ENCODE results near the gene CBX1. TPM values are rescaled to one million over a fixed set of nuclear protein-coding genes. Genes with fewer than 3 reads are reported as not detected.
"Not testable (repeated sequence)": the region's sequence is repeated elsewhere in the genome, so short reads cannot be mapped to it uniquely, and the experiment has no call there.

CBX1 gene
- polyA plus RNA-seq, 1 experiment = 68.2 TPM

DNA sequence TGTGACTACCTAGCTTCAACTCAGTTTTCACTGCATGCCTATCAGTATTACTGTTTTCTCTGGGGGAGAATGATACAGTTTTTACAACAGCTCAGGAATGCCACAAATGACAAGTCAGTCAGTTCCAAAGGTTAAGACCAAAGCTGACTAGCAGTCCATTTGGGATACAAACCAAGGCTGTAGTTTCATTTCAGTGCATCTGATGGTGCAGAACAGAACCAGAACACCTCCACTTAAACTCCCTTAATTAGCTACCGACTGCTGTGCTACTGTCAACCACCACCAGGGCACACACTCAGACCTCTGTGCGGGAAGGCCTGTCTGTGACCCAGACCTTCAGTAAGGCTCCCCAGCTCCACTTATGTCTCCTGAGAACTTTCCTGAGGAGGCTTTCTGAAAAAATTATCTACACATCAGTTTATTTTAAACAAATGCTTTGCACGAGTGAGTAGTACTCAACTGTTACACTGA, 32.8 kb downstream of the CBX1 start:
- POLR2A ChIA-PET = interaction anchor here (1.5 to 3.8 kb wide), 2 partner anchors 20 to 43 kb away, joined by 4 to 16 read pairs; partner anchors contain the start of gene NFE2L1
- peak; percentile 53 for TF ChIP-seq CTCF (IDR thresholded peaks at IDR 0.05; ENCODE audit: low read depth, low read length)
- Histone ChIP-seq H3K9me3 (ENCODE audit: control insufficient read depth, insufficient read depth, low read length) (no peaks in the 10 kb centered on the region), H3K4me3 (ENCODE audit: low read depth, low read length) (no peak overlapping the region), H3K27ac (ENCODE audit: low read depth, low read length) (no peak overlapping the region), H3K27me3 (ENCODE audit: control insufficient read depth, insufficient read depth, low read length) (no peaks in the 10 kb centered on the region)
- CTCF ChIA-PET = interaction anchor here (0.6 to 4.0 kb wide), 9 partner anchors 9 to 90 kb away, joined by 3 to 37 read pairs (median 5); no protein-coding TSS in a partner anchor
- no peak for DNase-seq (ENCODE audit: low read depth, low spot score)

DNA sequence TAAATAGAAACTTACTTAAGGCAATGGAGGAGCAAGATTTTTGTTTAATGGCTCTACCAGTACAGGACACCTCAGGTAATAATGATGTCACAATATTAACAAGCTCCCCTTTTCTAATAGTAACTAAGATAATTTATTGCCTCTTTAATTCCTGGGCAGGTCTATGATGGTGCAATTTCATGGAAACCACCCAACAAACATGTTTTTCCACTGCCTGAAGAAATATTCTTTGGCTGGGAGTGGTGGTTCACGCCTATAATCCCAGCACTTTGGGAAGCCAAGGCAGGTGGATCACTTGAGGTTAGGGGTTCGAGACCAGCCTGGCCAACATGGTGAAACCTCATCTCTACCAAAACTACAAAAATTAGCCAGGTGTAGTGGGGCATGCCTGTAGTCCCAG, 33.5 kb downstream of the CBX1 start:
- H3K4me3 ChIP-seq (ENCODE audit: low read depth, low read length); H3K27me3 ChIP-seq (ENCODE audit: control insufficient read depth, insufficient read depth, low read length); DNase-seq (ENCODE audit: low read depth, low spot score); H3K27ac ChIP-seq (ENCODE audit: low read depth, low read length); H3K9me3 ChIP-seq (ENCODE audit: control insufficient read depth, insufficient read depth, low read length): not testable (repeated sequence)
- ChIA-PET CTCF (interaction anchor here (0.7 to 4.0 kb wide), 10 partner anchors 10 to 118 kb away, joined by 3 to 37 read pairs (median 6); no protein-coding TSS in a partner anchor), POLR2A (interaction anchor here (1.5 to 3.8 kb wide), 2 partner anchors 19 to 42 kb away, joined by 4 to 16 read pairs; partner anchors contain the start of gene NFE2L1)

DNA sequence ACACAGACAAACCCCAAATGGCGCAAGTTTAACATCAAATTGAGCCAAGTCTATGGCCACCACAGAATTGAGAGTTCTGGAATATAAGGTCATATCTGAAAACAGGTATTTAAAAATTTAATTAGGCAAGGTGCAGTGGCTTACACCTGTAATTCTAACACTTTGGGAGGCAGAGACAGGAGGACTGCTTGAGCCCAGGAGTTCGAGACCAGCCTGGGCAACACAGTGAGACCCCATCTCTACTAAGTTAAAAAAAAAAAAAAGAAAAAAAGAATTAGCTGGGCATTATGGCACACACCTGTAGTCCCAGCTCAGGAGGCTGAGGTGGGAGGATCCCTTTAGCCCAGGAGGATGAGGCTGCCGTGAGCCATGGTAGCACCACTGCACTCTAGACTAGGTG, 34.0 kb downstream of the CBX1 start:
- H3K9me3 ChIP-seq (ENCODE audit: control insufficient read depth, insufficient read depth, low read length) = no peaks in the 10 kb centered on the region
- H3K27ac ChIP-seq (ENCODE audit: low read depth, low read length) = no peak overlapping the region
- H3K4me3 ChIP-seq (ENCODE audit: low read depth, low read length) = no peak overlapping the region
- H3K27me3 ChIP-seq (ENCODE audit: control insufficient read depth, insufficient read depth, low read length) = no peaks in the 10 kb centered on the region
- CTCF ChIA-PET = interaction anchor here (0.7 to 4.0 kb wide), 11 partner anchors 10 to 118 kb away, joined by 3 to 37 read pairs (median 4); no protein-coding TSS in a partner anchor
- TF ChIP-seq CTCF (IDR thresholded peaks at IDR 0.05; ENCODE audit: low read depth, low read length) = no peak
- DNase-seq (ENCODE audit: low read depth, low spot score) = no peak
- POLR2A ChIA-PET = interaction anchor here (3.8 kb wide), 1 partner anchor 19 kb away, joined by 16 read pairs; the partner anchor contains the start of gene NFE2L1

- H3K27ac ChIP-seq (ENCODE audit: low read depth, low read length) = no peak overlapping the region
- no peaks in the 10 kb centered on the region for H3K9me3 ChIP-seq (ENCODE audit: control insufficient read depth, insufficient read depth, low read length)
- POLR2A ChIA-PET = interaction anchor here (3.8 kb wide), 1 partner anchor 18 kb away, joined by 16 read pairs; the partner anchor contains the start of gene NFE2L1
- CTCF ChIA-PET = interaction anchor here (0.8 to 4.0 kb wide), 10 partner anchors 8 to 51 kb away, joined by 3 to 37 read pairs (median 3); no protein-coding TSS in a partner anchor
- no peak overlapping the region for H3K4me3 ChIP-seq (ENCODE audit: low read depth, low read length)
- no peak for DNase-seq (ENCODE audit: low read depth, low spot score)
- H3K27me3 ChIP-seq (ENCODE audit: control insufficient read depth, insufficient read depth, low read length) = no peaks in the 10 kb centered on the region
- TF ChIP-seq CTCF (IDR thresholded peaks at IDR 0.05; ENCODE audit: low read depth, low read length) = no peak
Observed at GRCh38 chr17:48066656-48067055, 34.6 kb downstream of the CBX1 start.

DNA sequence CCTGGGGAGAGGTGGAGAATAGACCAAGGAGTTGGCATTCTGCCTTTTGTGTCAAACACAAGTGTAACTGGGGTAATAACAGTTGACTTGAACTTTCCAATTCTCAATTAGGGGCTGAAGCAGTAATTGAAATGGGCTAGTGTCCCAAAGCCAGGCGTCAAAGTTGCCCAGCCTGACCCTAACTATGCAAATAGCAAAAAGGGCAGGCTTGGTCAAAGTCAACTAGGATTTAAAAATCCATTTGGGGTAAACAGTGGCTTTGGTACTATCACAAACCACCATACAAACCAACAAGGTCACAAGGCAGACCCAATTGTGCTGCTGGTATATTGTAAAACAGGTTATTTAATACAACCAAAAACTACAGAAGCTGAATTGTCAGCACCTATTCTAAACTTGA, 35.1 kb downstream of the CBX1 start:
- Histone ChIP-seq H3K4me3 (ENCODE audit: low read depth, low read length) (no peak overlapping the region), H3K27ac (ENCODE audit: low read depth, low read length) (no peak overlapping the region), H3K9me3 (ENCODE audit: control insufficient read depth, insufficient read depth, low read length) (no peaks in the 10 kb centered on the region), H3K27me3 (ENCODE audit: control insufficient read depth, insufficient read depth, low read length) (no peaks in the 10 kb centered on the region)
- DNase-seq (ENCODE audit: low read depth, low spot score) = no peak
- CTCF ChIA-PET = interaction anchor here (0.8 to 4.0 kb wide), 6 partner anchors 8 to 40 kb away, joined by 3 to 37 read pairs (median 4); no protein-coding TSS in a partner anchor
- TF ChIP-seq CTCF (IDR thresholded peaks at IDR 0.05; ENCODE audit: low read depth, low read length) = no peak
- POLR2A ChIA-PET = interaction anchor here (0.6 to 3.8 kb wide), 2 partner anchors 11 to 18 kb away, joined by 3 to 16 read pairs; partner anchors contain the start of gene NFE2L1

All from AG04450 (cell line).